HG03045 (cell line): Measurements from ENCODE around the gene FPR1.
"Not testable (repeated sequence)": the region's sequence is repeated elsewhere in the genome, so short reads cannot be mapped to it uniquely, and the experiment has no call there.

Source experiments
- ATAC-seq: cut with Tn5 transposase; IDR thresholded peaks from one replicate; pipeline ENCODE4 v1.9.1; 2021; ENCODE audit warnings: mild to moderate bottlenecking, moderate library complexity; ENCODE audit not compliant: unreplicated experiment

Gene FPR1

DNA sequence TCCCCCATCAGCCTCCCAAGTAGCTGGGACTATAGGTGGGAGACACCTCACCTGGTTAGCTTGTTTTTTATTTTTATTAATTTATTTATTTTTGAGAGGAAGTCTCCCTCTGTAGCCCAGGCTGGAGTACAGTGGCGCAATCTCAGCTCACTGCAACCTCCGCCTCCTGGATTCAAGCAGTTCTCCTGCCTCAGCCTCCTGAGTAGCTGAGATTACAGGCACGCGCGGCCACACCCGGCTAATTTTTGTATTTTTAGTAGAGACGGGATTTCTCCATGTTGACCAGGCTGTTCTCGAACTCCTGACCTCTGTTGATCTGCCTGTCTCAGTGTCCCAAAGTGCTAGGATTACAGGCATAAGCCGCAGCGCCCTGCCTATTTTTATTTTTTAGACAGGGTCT, 13.2 kb downstream of the FPR1 start:
- not testable (repeated sequence) for ATAC-seq

DNA sequence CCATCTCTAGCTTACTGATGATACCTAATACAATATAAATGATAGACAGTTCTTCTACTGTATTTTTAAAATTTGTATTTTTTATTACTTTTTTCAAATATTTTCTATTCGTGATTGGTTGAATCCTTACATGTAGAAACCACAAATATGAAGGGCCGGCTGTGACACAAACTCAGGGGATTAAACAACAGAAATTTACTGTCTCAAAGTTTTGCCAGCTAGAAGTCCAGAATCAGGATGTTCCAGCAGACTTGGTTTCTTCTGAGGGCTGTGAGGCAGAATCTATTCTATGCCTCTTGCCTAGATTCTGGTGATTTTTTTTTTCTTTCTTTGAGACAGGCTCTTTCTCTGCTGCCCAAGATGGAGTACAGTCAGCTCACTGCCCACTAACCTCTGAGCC, 13.8 kb downstream of the FPR1 start:
- no peak for ATAC-seq

DNA sequence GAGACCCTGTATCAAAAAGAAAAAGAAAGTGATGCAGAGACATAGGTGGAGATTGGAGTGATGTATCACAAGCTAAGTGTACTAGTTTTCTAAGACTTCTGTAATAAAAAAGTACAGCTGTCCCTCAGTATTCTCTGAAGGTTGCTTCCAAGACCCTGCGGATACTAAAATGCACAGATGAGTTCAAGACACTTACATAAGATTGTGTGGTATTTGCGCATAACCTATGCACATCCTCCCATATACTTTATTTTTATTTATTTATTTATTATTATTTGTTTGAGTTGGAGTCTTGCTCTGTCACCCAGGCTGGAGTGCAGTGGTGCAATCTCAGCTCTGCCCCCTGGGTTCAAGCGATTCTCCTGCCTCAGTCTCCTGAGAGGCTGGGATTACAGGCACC, 14.3 kb downstream of the FPR1 start:
- ATAC-seq, result no peak

DNA sequence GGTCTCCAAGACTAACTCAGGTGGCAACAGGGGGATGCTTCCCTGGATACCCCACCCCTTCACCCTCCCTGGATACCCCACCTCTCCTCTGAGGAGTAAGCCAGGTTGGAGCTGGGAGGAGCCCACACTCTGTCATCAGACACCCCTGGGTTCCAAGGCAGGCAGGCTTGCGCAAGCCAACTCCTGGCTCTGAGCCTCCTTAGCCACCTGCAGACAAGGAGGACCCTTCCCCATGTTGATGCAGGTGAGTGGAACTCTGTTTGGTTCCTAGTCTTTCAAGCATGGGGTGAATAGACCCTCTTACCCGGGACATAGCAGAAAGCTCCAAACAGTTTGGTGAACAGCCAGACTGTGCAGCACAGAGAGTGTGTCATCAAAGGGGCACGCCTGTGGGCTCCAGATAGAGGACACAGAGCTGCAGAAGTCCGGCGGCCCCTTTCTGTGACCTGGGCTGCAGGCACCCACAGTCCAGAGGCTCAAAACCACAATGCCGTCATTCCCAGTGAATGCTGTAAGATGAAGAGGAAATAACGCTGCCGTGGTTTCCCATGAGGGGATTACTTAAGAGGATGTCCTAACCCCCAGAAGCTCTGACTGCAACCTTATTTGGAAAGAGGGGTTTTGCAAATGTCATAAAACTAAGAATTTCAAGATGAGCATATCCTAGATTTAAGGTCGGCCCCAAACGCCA, 15.8 kb downstream of the FPR1 start:
- no peak for ATAC-seq

DNA sequence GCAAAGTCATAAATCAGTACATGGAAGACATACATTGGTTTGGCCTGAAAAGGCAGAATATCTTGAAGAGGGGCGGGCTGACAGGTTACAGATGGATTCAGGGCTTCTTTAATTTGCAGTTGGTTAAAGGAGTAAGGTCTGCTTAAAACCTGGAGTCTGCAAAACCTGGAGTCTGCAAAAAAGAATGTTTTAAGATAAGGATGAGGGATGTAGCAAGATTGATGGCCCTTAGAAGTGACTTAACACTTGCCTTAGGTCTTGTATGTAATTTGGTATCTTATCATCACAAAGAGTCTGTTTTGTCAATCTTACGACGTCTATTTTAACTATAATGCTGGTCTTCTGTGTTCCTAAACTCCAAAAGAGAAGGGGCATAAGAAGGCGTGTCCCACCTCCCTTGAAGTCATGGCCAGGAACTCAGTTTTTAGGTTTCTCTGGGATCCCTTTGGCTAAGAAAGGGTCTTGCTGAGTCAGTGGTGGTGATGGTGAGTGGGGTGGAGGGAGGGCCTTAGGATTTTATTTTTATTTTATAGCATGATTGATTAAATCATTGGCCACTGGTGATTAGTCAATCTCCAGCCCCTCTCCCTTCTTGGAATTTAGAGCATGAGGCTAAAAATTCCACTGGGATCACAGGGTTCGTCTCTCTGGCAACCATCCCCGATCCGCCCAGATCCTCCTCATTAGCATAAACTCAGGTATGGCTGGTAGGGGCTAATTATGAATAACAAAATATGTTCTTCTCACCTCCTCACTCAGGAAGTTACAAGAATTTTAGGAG, 17.7 kb downstream of the FPR1 start:
- ATAC-seq, result no peak

DNA sequence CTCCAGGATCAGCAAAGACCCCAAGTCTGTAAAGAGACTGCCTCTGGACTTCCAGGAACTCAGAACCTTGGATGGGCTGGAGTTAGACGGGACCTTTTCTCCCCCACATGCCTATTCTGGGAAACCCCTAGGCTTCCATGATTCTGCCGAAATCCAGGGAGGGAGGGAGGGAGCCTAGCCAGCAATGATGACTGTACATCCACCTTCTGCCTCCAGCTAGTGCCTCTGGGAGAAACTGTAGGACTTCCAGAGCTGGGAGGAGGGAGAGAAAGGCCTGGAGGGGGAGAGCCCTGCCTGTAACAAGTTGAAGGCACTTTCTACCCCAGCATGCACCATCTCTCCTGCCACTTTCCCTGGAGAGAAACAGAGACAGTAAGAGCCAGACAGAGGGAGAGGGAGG, 21.9 kb downstream of the FPR1 start:
- no peak for ATAC-seq

DNA sequence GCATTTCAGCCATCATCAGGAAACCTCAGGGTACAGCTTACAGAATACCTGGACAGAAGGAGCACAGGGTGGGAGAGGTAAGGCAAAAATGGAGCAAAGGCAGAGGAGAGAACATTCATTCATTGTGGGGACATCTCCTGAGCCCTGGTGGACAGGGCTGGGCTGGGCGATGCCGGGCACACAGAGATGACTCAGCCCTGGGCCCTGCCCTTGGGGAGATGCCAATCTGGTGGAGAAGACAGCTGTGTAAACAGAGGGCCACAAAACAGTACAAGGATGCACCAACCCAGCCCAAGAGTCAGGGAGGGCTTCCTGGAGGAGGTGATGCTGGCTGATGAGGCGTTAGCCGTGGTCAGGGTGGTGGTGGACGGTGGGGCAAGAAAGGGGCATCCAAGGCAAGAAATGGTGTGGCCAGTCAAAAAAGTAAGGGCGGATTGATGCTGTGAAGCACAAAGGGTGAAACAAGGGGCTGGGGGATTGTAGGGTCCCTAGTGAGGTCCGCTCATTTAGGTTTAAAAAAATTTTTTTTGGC, 24.3 kb downstream of the FPR1 start:
- no peak for ATAC-seq

DNA sequence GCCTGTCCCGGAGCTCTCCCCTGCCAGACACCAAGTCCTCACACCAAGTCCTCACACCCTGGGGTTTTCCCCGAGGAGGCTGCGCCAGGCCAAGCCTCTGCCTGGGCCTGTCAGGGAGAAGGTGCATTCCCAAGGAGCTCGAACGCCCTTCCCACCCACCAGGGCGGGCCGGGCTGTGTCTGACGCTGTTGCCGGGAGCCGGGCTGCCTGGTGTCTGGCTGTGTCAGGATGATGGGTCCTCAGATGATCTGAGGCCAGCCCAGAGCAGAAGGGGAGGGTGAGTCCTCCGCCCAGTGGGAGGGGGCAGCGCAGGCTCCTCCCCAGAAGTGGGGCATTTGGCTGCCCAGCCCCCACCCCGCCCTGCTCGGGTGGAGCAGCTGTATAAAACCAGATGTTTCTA, 25.6 kb downstream of the FPR1 start:
- no peak for ATAC-seq

DNA sequence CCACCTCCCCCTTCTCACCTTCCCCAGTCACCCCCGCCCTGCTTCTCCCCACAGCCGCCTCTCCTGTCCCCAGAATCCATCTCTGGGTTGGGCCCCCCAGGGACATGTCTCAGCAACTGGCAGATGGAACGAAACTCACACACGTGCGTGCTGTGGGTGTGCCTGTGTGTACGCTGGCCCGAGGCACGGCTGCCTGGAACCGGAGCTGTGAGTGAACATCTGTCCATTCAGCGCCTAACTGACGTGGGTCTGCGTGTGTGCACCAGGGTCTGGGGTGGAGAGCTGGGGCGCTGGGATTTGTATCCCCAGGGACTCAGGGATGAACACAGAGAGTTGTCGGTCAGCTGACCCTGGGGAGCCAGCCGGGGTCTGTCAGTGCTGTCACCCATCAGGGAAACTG, 27.1 kb downstream of the FPR1 start:
- ATAC-seq, result no peak

DNA sequence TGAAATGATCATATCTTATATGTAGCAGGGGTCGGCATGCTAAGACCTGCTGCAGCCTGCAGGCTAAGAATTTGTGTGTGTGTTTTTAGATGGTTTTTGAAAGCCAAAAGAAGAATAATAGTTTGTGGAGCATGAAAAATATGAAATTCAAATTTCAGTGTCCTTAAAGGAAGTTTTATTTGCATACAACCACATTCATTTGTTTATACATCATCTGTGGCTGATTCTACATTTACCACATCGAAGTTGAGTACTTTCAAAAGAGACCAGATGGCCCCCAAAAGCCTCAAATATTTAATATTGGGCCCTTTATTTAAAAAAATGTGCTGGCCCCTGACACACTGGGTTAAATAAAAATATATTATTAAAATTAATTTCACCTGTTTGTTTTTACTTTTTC, 29.2 kb downstream of the FPR1 start:
- ATAC-seq, result no peak

DNA sequence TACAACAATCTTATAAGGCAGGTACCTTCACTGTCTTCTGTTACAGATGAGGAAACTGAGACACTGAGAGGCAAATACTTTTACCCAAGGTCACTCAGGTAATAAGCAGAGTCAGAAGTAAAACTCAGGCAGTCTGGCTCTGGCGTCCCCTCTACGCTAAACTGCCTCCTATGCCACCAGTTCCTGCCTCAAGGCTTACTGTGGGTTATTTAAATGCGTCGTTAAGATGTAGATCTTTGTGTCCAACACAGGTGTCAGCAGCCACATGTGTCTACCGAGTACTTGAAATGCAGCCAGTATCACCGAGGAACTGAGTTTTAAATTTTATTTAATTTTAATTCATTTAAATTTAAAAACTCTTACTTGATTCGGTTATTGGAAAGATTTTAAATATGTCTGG, 29.8 kb downstream of the FPR1 start:
- ATAC-seq, result no peak

DNA sequence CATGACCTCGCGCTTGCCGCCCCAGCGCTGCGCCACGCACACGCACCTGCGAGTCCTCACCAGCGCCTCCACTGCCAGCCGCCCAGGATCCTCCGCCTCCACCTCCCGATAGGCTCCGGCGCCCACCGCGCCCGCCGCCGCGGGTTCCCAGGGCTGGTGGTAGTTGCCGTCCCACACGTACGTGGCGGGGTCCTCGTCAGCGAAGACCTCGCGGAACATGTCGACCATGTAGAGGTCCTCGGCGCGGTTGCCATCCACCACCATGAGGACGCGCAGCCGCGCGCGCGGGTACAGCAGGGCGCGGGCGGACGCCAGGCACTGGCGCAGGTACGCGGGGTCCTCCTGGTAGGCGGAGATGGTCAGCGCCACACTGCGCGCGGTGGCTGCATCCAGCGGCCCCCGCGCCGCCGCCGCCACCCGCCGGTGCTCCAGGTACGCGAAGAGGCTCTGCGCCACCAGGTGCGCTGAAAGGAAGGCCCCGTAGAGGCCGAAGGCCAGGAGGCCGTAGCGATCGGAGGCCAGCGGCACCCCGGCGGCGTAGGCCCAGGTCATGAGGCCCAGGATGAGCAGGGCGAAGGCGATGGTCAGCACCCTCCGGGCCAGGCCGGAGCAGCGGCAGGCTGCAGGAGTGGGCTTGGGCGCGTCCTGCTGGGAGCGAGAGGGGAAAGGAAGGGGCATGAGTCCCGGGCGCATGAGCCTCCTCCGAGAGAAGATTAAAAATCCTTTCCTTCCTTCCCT, 32.3 kb downstream of the FPR1 start:
- ATAC-seq, result no peak

DNA sequence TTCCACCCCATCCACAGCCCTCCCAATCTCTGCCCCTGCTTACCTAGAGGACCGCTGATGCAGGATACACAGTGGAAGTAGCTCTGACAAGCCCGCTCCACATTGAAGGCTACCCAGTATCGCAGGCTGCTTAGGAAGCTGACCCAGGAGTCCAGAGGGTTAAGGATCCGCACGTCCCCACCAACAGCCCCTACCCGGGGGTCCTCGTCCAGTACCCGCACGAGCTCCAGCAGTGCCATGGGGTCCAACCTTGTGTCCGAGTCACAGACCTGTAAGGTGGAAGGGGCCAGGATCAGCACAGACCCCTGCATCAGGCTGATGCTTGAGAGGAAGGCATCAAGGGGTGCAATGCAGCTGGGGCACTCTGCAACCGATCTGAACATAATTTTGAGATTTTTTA, 34.8 kb downstream of the FPR1 start:
- ATAC-seq, result no peak

DNA sequence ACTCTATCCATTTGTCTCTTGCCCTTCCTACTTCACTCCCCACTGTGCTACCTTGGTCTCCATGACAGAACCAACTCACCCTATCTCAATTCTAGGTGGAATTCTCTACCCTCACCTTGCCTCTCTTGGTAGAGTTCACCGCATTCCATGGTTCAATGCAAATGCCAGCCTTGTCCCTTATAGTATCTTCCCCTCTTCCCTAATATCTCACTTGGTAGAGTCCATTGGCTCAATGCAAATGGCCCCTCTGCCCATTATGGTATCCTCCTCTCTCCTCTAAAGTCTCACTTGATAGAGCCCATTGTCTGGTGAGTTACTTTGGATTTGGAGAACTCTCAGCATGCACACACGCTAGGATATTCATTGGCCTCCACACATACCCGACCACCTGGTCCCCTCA, 35.8 kb downstream of the FPR1 start:
- ATAC-seq, result no peak

DNA sequence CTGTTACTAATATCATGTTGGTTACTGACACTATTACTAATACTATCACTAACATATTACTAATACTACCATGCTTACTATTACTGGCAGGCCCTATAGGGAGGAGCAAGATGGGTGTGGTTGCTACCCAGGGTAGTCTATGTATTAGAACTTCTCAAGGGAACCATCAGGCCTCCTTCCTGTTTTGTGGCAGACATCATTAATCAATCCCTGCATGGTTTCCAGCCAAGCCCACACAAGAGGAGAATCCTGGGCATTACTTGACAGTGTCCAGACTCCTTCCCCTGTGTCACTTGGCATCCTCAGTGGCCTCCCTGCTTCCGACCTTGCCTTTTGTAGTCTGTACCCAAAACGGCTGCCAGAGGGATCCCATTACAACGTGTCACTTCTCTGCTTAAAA, 36.8 kb downstream of the FPR1 start:
- ATAC-seq, result no peak

DNA sequence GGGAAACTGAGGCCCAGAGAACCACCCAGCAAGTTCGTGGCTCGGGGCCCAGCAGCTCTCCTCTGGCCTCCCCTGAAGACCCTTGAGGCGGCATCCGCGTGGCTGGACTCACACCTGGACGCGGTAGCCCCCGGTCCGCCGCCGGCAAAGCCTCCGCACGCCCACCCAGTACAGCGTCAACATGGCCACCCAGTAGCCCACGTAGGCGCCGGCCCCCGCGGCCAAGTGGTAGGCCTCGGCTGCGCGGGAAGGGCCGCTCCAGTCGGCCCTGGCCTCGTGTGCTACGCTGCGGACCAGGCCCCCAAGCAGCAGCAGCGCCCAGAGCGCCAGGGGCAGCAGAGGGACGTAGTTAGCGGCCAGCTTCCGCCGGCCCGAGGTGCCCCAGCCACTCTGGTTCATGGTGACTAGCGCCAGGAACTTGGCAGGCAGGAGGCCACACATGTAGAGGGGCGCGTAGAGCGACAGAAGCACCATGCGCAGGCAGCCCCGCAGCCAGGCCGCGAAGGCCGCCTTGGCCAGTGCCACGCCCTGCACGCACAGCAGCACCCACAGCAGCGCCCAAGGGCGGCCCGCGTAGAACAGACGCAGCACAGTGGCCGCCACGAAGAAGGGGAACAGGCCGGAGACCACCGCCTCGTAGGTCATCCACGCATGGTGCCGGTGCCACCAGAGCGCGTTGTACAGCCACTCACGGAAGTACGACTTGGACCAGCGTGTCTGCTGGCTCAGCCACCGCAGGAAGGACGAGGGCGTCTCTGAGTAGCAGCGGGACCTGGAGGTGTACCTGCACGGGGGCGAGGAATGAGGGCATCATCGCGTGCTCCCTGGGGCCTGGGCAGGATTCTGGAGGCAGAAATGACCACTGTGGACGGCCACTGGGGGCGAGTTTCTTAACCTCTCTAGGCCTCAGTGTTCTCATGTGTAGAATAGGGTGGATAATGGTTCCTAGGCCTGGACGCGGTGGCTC, 38.1 kb downstream of the FPR1 start:
- ATAC-seq, result no peak

DNA sequence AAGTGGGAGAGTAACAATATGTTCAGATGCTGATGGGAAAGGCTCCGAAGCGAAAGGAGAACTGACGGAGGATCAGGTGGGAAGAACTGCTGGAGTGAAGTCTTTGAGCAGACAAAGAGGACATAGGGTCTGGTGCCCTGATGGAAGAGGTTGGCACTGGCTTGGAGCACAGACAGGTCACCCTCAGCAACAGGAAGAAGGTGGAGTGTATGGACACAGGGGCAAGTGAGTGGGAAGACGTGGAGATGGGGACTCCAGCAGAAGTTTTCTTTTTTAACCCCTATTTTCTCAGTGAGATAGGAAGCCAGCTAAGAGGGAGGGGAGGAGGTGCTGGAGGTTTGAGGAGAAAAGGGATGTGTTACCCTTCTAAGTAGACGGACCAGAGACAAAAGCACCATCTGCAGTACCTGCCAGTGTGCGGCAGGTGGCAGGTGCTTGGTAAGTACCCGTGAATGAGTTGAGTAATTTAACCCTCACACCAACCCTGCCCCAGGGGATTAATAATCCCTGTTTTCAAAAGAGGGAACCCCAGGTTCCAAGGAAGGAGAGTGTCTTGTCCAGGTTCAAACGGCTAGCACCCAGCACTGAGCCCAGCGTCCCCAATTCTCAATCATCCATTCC, 39.1 kb downstream of the FPR1 start:
- no peak for ATAC-seq

DNA sequence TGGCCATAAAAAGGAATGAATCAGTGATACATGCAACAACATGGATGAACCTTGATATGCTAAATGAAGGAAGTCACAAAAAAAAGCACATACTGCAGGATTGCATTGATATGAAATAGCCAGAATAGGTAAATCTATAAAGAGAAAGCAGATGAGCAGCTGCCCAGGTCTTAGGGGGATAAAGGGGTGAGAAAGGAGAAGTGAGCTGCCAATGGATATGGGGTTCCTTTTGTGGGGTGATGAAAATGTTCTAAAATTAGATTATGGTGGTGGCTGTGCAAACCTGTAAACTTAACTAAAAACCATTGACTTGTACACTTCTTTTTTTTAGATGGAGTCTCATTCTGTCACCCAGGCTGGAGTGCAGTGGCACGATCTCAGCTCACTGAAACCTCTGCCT, 40.0 kb downstream of the FPR1 start:
- ATAC-seq, result no peak

DNA sequence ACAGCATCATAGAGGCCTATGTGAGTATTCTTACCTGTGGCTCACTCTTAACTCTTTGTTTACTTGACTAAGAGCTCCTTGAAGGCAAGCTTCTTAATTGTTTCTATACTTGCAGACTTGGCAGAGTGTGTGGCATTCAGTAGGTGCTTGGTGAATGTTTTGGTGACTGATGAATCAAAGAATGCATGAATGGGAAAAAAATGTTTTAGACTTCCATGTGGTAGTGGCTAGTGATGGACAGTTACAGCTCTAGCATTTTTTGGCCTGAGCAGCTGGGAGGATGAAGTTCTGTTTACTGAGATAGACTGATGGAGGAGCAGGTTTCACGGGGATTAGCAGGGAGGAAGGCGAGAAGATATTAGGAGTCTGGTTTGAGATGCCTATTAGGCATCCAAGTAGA, 41.5 kb downstream of the FPR1 start:
- ATAC-seq, result no peak

DNA sequence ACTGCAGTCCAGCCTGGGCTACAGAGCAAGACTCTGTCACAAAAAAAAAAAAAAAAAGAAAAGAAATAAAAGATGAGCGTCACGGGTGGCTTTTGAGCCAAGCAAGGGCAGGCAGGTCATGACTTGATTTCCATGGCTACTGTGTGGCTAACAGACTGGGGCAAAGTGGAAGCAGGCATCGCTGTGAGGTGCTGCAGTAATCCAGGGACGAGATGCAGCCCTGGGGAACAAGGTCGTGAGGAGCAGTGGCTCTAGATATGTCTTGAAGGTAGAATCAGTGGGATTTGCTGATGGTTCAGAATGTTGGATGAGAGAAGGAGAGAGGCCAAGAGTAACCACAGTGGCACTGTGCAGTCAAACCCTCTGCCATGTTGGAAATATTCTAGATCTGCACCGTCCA, 42.1 kb downstream of the FPR1 start:
- no peak for ATAC-seq
